SK-N-SH (cell line): ENCODE measurements around the gene DDX1. TPM values are rescaled to one million over a fixed set of nuclear protein-coding genes. Genes with fewer than 3 reads are reported as not detected.

Experiments
- CTCF ChIA-PET: fragments of 300-600, 350-600 bp; formaldehyde crosslinking; extraction: SDS; loops from one replicate; lab custom pipeline; 2021; lab: Yijun Ruan, JAX
- POLR2A ChIA-PET: fragments of 350-600 bp; sonication (Branson Sonifier 250); formaldehyde crosslinking; extraction: SDS; loops from one replicate; lab custom pipeline; 2020; ENCODE audit warnings: antibody characterized with exemption, inconsistent platforms; lab: Yijun Ruan, JAX
- DNase-seq: peaks from one replicate; pipeline ENCODE4 v3.0.0; 2012
- H2AFZ ChIP-seq: fragments of 200-600 bp; sonication (generic); 2 replicates; pipeline ENCODE4 v1.8.1; 2016; ENCODE audit warnings: antibody characterized with exemption, mild to moderate bottlenecking, low read depth
- H3F3A ChIP-seq: fragments of 200-600 bp; sonication (generic); replicated peaks from 2 replicates; pipeline ENCODE3; 2016; ENCODE audit warnings: antibody characterized with exemption, mild to moderate bottlenecking; ENCODE audit not compliant: insufficient read depth
- H3K27ac ChIP-seq, 2 experiments: fragments of 200-500 bp in 1 of 2; fragments of 200-600 bp in 1 of 2; sonication (Bioruptor generic) in 1 of 2; sonication (generic), shearing (Covaris generic) in 1 of 2; 2 replicates each; pipeline versions ENCODE4 v1.5.1 to v1.6.1; 2014 to 2016; ENCODE audit warnings: low read depth in 2 of 2, inconsistent platforms in 1 of 2, low read length in 1 of 2, mild to moderate bottlenecking in 1 of 2, mixed read lengths in 1 of 2
- H3K27me3 ChIP-seq: fragments of 200-600 bp; sonication (generic), shearing (Covaris generic); 2 replicates; pipeline ENCODE4 v1.6.1; 2016; ENCODE audit warnings: mixed run types; ENCODE audit not compliant: insufficient read depth
- H3K36me3 ChIP-seq, 2 experiments: fragments of 200-500 bp in 1 of 2; fragments of 200-600 bp in 1 of 2; sonication (Bioruptor generic) in 1 of 2; sonication (generic) in 1 of 2; replicated peaks in 1 of 2; 2 replicates each; pipeline versions ENCODE3 to v1.5.1; 2014 to 2016; ENCODE audit warnings: low read length in 1 of 2, mild to moderate bottlenecking in 1 of 2; ENCODE audit not compliant: insufficient read depth in 2 of 2, control insufficient read depth in 1 of 2
- H3K4me1 ChIP-seq, 2 experiments: fragments of 200-500 bp in 1 of 2; fragments of 200-600 bp in 1 of 2; sonication (Bioruptor generic) in 1 of 2; sonication (generic), shearing (Covaris generic) in 1 of 2; 2 replicates each; pipeline versions ENCODE4 v1.5.1 to v1.6.1; 2014 to 2016; ENCODE audit warnings: low read depth in 1 of 2, low read length in 1 of 2, mixed run types in 1 of 2; ENCODE audit not compliant: insufficient read depth in 2 of 2, control insufficient read depth in 1 of 2
- H3K4me2 ChIP-seq: fragments of 200-600 bp; sonication (generic), shearing (Covaris generic); 2 replicates; pipeline ENCODE4 v1.6.1; 2017; ENCODE audit warnings: mixed run types
- H3K4me3 ChIP-seq, 2 experiments: fragments of 200-500 bp in 1 of 2; fragments of 200-600 bp in 1 of 2; sonication (Bioruptor generic) in 1 of 2; sonication (generic), shearing (Covaris generic) in 1 of 2; 2 replicates each; pipeline versions ENCODE4 v1.5.1 to v1.8.1; 2014 to 2016; ENCODE audit warnings: low read depth in 2 of 2, inconsistent platforms in 1 of 2, low read length in 1 of 2, mild to moderate bottlenecking in 1 of 2, mixed read lengths in 1 of 2, moderate library complexity in 1 of 2
- H3K79me2 ChIP-seq: fragments of 200-600 bp; sonication (generic); 2 replicates; pipeline ENCODE4 v1.8.1; 2017; ENCODE audit warnings: mild to moderate bottlenecking; ENCODE audit not compliant: insufficient read depth
- H3K9ac ChIP-seq: fragments of 200-600 bp; sonication (generic); 2 replicates; pipeline ENCODE4 v1.6.1; 2017; ENCODE audit warnings: mixed run types
- H3K9me2 ChIP-seq: fragments of 200-600 bp; sonication (generic); 2 replicates; pipeline ENCODE4 v1.6.1; 2017; ENCODE audit warnings: mixed run types
- H3K9me3 ChIP-seq: fragments of 200-600 bp; sonication (generic); 2 replicates; pipeline ENCODE4 v1.6.1; 2017; ENCODE audit warnings: mixed run types, mild to moderate bottlenecking, moderate library complexity
- H4K20me1 ChIP-seq: fragments of 200-600 bp; sonication (generic); 2 replicates; pipeline ENCODE4 v1.6.1; 2017; ENCODE audit warnings: mild to moderate bottlenecking, mixed run types; ENCODE audit not compliant: insufficient read depth
- CHD2 ChIP-seq: fragments of 150-350 bp; IDR thresholded peaks from 2 replicates; pipeline ENCODE4 v1.6.1; 2018; ENCODE audit warnings: low read length; ENCODE audit not compliant: partially characterized antibody
- CTCF ChIP-seq: fragments of 200-600 bp; sonication (generic); IDR thresholded peaks from 2 replicates; pipeline ENCODE4 v1.6.1; 2017; ENCODE audit warnings: antibody characterized with exemption, mild to moderate bottlenecking, moderate library complexity
- ELF1 ChIP-seq: IDR thresholded peaks from 2 replicates; pipeline ENCODE4 v1.4.0; 2012
- EP300 ChIP-seq, 2 experiments: IDR thresholded peaks; 2 replicates each; pipeline versions ENCODE4 v1.4.0 to v1.6.1; 2012; ENCODE audit warnings: borderline replicate concordance in 1 of 2, low read depth in 1 of 2, low read length in 1 of 2
- EZH2phosphoT487 ChIP-seq: fragments of 200-600 bp; sonication (generic); IDR thresholded peaks from 2 replicates; pipeline ENCODE4 v1.6.1; 2017; ENCODE audit warnings: low read depth, mixed run types, mild to moderate bottlenecking, antibody characterized with exemption, moderate library complexity, borderline replicate concordance
- FOSL2 ChIP-seq: IDR thresholded peaks from 2 replicates; pipeline ENCODE4 v1.4.0; 2012; ENCODE audit warnings: low read depth, mild to moderate bottlenecking, moderate library complexity, borderline replicate concordance
- GABPA ChIP-seq: IDR thresholded peaks from 2 replicates; pipeline ENCODE4 v1.4.0; 2012; ENCODE audit warnings: low read depth, mild to moderate bottlenecking
- IRF3 ChIP-seq: fragments of 150-350 bp; IDR thresholded peaks from 2 replicates; pipeline ENCODE4 v1.6.1; 2016; ENCODE audit warnings: mild to moderate bottlenecking, low read depth, low read length
- JUND ChIP-seq: IDR thresholded peaks from 2 replicates; pipeline ENCODE4 v1.4.0; 2012
- MAX ChIP-seq: IDR thresholded peaks from 2 replicates; pipeline ENCODE4 v1.4.0; 2012; ENCODE audit warnings: low read depth
- MEF2A ChIP-seq: IDR thresholded peaks from 2 replicates; pipeline ENCODE4 v1.4.0; 2012; ENCODE audit warnings: low read depth, borderline replicate concordance
- MXI1 ChIP-seq: IDR thresholded peaks from 2 replicates; pipeline ENCODE4 v1.6.1; 2012; ENCODE audit warnings: mild to moderate bottlenecking, low read depth, low read length, improper control_type of control experiment
- NFIC ChIP-seq: IDR thresholded peaks from 2 replicates; pipeline ENCODE4 v1.4.0; 2012; ENCODE audit warnings: borderline replicate concordance
- NRF1 ChIP-seq: IDR thresholded peaks from 2 replicates; pipeline ENCODE4 v1.6.1; 2012; ENCODE audit warnings: low read depth, mild to moderate bottlenecking, low read length
- RAD21 ChIP-seq: IDR thresholded peaks from 2 replicates; pipeline ENCODE4 v1.6.1; 2012; ENCODE audit warnings: mild to moderate bottlenecking, low read length
- RFX5 ChIP-seq: IDR thresholded peaks from 2 replicates; pipeline ENCODE4 v1.6.1; 2012; ENCODE audit warnings: mild to moderate bottlenecking, improper control_type of control experiment, low read length
- RXRA ChIP-seq: IDR thresholded peaks from 2 replicates; pipeline ENCODE4 v1.4.0; 2012; ENCODE audit warnings: low read depth, mild to moderate bottlenecking, borderline replicate concordance
- SMC3 ChIP-seq: IDR thresholded peaks from 2 replicates; pipeline ENCODE4 v1.6.1; 2012; ENCODE audit warnings: low read depth, low read length, improper control_type of control experiment
- TAF1 ChIP-seq: IDR thresholded peaks from 2 replicates; pipeline ENCODE4 v1.6.1; 2012; ENCODE audit warnings: low read depth, mild to moderate bottlenecking, low read length, moderate library complexity, borderline replicate concordance
- TCF12 ChIP-seq: IDR thresholded peaks from 2 replicates; pipeline ENCODE4 v1.4.0; 2012
- YY1 ChIP-seq: IDR thresholded peaks from 2 replicates; pipeline ENCODE4 v1.4.0; 2012; ENCODE audit warnings: low read depth, mild to moderate bottlenecking
- WGBS: methylation state at CpG from one replicate; pipeline ENCODE4 v1.1.6; 2017; ENCODE audit warnings: low lambda C conversion rate; 5-methylcytosine and 5-hydroxymethylcytosine counted together
- polyA plus RNA-seq, 3 experiments: library from polyadenylated mRNA; depleted of rRNA; stranded (reverse); fragments of >200 nt; gene quantifications; 2 replicates each; pipeline ENCODE4 v1.2.3, GENCODE V29; 2012

The DDX1 gene
- polyA plus RNA-seq, 1 of the 3 experiments (the other 2 are of a cell fraction): 54.5 TPM

GRCh38 chr2:15639323-15640251 lies 47.9 kb downstream of the DDX1 start:
- Histone ChIP-seq H2AFZ (no peak overlapping the region), H3K4me2 (peak overlapping the region; percentile 15; the same call in 1 of the 2 replicates), H3K9ac (no peak overlapping the region), H3K4me1 (peaks cover 5 to 6% of the 10 kb centered on the region in 2 experiments; a peak in 1 of 4 replicates), H3K36me3 (peaks cover 18 to 26% of the 10 kb centered on the region in 2 experiments), H3K79me2 (no peaks in the 10 kb centered on the region)
- DNase-seq: no peak
- CTCF ChIA-PET: interaction anchor here (0.7 to 18.8 kb wide), 13 partner anchors 19 to 969 kb away, joined by 3 to 214 read pairs (median 4); partner anchors contain the start of gene MYCN
- no peak for TF ChIP-seq NRF1
- no peak for TF ChIP-seq RFX5
- TF ChIP-seq, all 33 proteins: peak for 0
- POLR2A ChIA-PET: interaction anchor here (1.2 to 1.5 kb wide), 2 partner anchors 203 to 300 kb away, joined by 3 read pairs; no protein-coding TSS in a partner anchor
- no peaks in the 10 kb centered on the region for H4K20me1 ChIP-seq
- H3K9me2 ChIP-seq: no peaks in the 10 kb centered on the region
- H3K27me3 ChIP-seq: no peaks in the 10 kb centered on the region
- no peaks in the 10 kb centered on the region for H3K9me3 ChIP-seq
- H3K27ac ChIP-seq: no peak overlapping the region
- no peak overlapping the region for H3K4me3 ChIP-seq
- 83% methylated on average over 12 of the region's 12 CpGs for WGBS
- no peaks in the 10 kb centered on the region for H3F3A ChIP-seq

GRCh38 chr2:15640261-15640711 lies 48.6 kb downstream of the DDX1 start:
- peaks cover 14 to 20% of the 10 kb centered on the region in 2 experiments for H3K36me3 ChIP-seq
- DNase-seq: no peak
- H3K9me2 ChIP-seq: no peaks in the 10 kb centered on the region
- H2AFZ ChIP-seq: no peak overlapping the region
- H3K79me2 ChIP-seq: no peaks in the 10 kb centered on the region
- peak overlapping the region; percentile 15; the same call in 1 of the 2 replicates for H3K4me2 ChIP-seq
- no peaks in the 10 kb centered on the region for H3K27me3 ChIP-seq
- WGBS: 70% methylated on average over 6 of the region's 6 CpGs
- H3K9me3 ChIP-seq: no peaks in the 10 kb centered on the region
- H3K4me1 ChIP-seq: peaks cover 0 to 5% of the 10 kb centered on the region in 2 experiments; a peak in 1 of 4 replicates
- CTCF ChIA-PET: interaction anchor here (1.0 to 18.8 kb wide), 10 partner anchors 19 to 969 kb away, joined by 3 to 214 read pairs (median 6); partner anchors contain the start of gene MYCN
- POLR2A ChIA-PET: interaction anchor here (1.2 to 1.5 kb wide), 2 partner anchors 203 to 299 kb away, joined by 3 read pairs; no protein-coding TSS in a partner anchor
- H3F3A ChIP-seq: no peaks in the 10 kb centered on the region
- TF ChIP-seq EP300 (IDR thresholded peaks at IDR 0.05; ENCODE audit: borderline replicate concordance in 1 of 2, low read depth in 1 of 2, low read length in 1 of 2) (0 out of 4 replicates have a peak, but pooled peaks of 1 of the 2 experiments have one; percentile 13), EZH2phosphoT487 (no peak), MEF2A (peak; percentile 56; the same call in 1 of the 2 replicates), TAF1 (no peak), RAD21 (no peak), GABPA (no peak), ELF1 (no peak), CTCF (no peak), MAX (peak; percentile 46; the same call in 1 of the 2 replicates), MXI1 (no peak), FOSL2 (peak; percentile 62; the same call in 1 of the 2 replicates), YY1 (no peak), NFIC (peak; percentile 83), RXRA (no peak), JUND (peak; percentile 48), TCF12 (no peak), CHD2 (no peak), SMC3 (no peak), IRF3 (no peak)
- H3K4me3 ChIP-seq: no peak overlapping the region
- no peak overlapping the region for H3K27ac ChIP-seq
- no peaks in the 10 kb centered on the region for H4K20me1 ChIP-seq
- no peak overlapping the region for H3K9ac ChIP-seq
